Activated CD4-positive, alpha-beta T cell treated with anti-CD3 and anti-CD28 coated beads for 36 hours (primary cell): ENCODE measurements around the gene HCN3. TPM values are rescaled to one million over a fixed set of nuclear protein-coding genes. Genes with fewer than 3 reads are reported as not detected.

Source experiments
- ATAC-seq: fragments of 200-7000 bp; cut with Tn5 transposase; one replicate; pipeline ENCODE4 v1.10.0; 2021; ENCODE audit warnings: mild to moderate bottlenecking, moderate library complexity
- CTCF ChIA-PET: fragments of 350-600 bp; sonication (Branson Sonifier 250); formaldehyde crosslinking; loops from one replicate; lab custom pipeline; 2021; ENCODE audit warnings: antibody characterized with exemption; lab: Charles Lee
- POLR2A ChIA-PET: fragments of 350-600 bp; sonication (Branson Sonifier 250); formaldehyde crosslinking; loops from one replicate; lab custom pipeline; 2021; ENCODE audit warnings: antibody characterized with exemption, inconsistent platforms; lab: Charles Lee
- DNase-seq: peaks from one replicate; pipeline ENCODE4 v3.0.0-alpha.2; 2020
- H3K27ac Mint-ChIP-seq: one replicate; pipeline ENCODE4 v1.8.0; 2021; ENCODE audit warnings: mixed read lengths
- H3K27me3 Mint-ChIP-seq: one replicate; pipeline ENCODE4 v1.8.0; 2021; ENCODE audit warnings: mixed read lengths
- H3K36me3 Mint-ChIP-seq: one replicate; pipeline ENCODE4 v1.8.0; 2021; ENCODE audit warnings: low read depth, mixed read lengths
- H3K4me1 Mint-ChIP-seq: one replicate; pipeline ENCODE4 v1.8.0; 2021; ENCODE audit warnings: mixed read lengths
- H3K4me3 Mint-ChIP-seq: one replicate; pipeline ENCODE4 v1.8.0; 2021; ENCODE audit warnings: mild to moderate bottlenecking, moderate library complexity, mixed read lengths
- H3K9me3 Mint-ChIP-seq: one replicate; pipeline ENCODE4 v1.8.0; 2021; ENCODE audit warnings: low read depth, mixed read lengths
- intact Hi-C, 2 experiments: fragments of 100-400 bp; cut with DNase I in 1 of 2; cut with micrococcal nuclease in 1 of 2; formaldehyde crosslinking; loops; one replicate each; pipeline versions ENCODE4 v1.14.2 to v1.15.1; 2022 to 2024; cut with DNase I, micrococcal nuclease
- total RNA-seq, 2 experiments: library from RNA; stranded (reverse); gene quantifications; one replicate each; pipeline ENCODE4 v1.2.3, GENCODE V29; 2021

HCN3 gene
- total RNA-seq, 2 experiments from 2014 or later = 1.9 to 2.3 TPM

DNA sequence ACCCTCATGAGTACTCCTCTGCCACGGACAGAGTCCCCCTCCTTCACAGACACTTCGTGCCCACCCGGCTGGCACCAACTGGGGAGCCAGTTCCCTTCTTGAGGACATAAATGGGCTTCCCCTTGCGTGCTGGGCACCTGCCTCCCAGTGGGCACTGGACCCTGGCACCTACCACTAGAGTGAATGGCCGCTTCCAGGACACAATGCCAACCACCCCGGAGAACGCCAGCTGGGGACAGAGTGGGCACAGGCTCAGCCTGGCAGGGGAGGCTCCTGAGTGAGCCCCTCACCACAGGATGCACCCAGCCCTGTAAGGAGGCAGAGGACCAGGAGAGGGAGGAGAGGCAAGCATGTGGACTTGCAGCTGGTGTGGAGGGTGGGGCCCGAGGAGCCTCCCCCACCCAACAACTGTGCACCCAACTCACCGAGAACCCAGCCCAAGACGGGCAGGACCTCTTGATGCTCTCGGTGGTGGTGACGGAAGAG is 23.0 kb upstream of the HCN3 start:
- ChIA-PET CTCF (no interaction called here), POLR2A (no interaction called here)
- peaks cover 26% of the 10 kb centered on the region for H3K4me1 Mint-ChIP-seq
- H3K4me3 Mint-ChIP-seq = peak overlapping the region; percentile 73
- H3K27me3 Mint-ChIP-seq = no peaks in the 10 kb centered on the region
- peaks cover 22% of the 10 kb centered on the region for H3K36me3 Mint-ChIP-seq
- intact Hi-C loops = no loop called here
- H3K27ac Mint-ChIP-seq = peak overlapping the region; percentile 64
- no peak for DNase-seq
- H3K9me3 Mint-ChIP-seq = no peaks in the 10 kb centered on the region
- no peak for ATAC-seq

GRCh38 chr1:155254714-155255242 is 22.5 kb upstream of the HCN3 start:
- no peak for ATAC-seq
- intact Hi-C loops = loop anchor here in 1 of 2 experiments (1.0 kb wide), 4 partner anchors 19 to 70 kb away; partner anchors contain the start of genes CLK2, FDPS and HCN3
- Mint-ChIP-seq H3K27ac (peak overlapping the region; percentile 64), H3K4me3 (peak overlapping the region; percentile 73), H3K4me1 (peaks cover 26% of the 10 kb centered on the region), H3K9me3 (no peaks in the 10 kb centered on the region), H3K36me3 (peaks cover 24% of the 10 kb centered on the region), H3K27me3 (no peaks in the 10 kb centered on the region)
- ChIA-PET CTCF (interaction anchor here (0.9 to 1.1 kb wide), 3 partner anchors 29 to 210 kb away, joined by 3 to 4 read pairs (median 3); no protein-coding TSS in a partner anchor), POLR2A (interaction anchor here (0.6 to 1.3 kb wide), 2 partner anchors 15 to 100 kb away, joined by 3 read pairs; no protein-coding TSS in a partner anchor)
- DNase-seq = no peak

- peak within 1 kb of the TSS; percentile 76 for H3K27ac Mint-ChIP-seq
- DNase-seq (peak; percentile 90), ATAC-seq (peak; percentile 82)
- peak within 1 kb of the TSS; percentile 73 for H3K4me3 Mint-ChIP-seq
- CTCF ChIA-PET = interaction anchor here (0.9 to 1.1 kb wide), 3 partner anchors 30 to 210 kb away, joined by 3 to 4 read pairs (median 3); no protein-coding TSS in a partner anchor
- peaks cover 30% of the 10 kb centered on the region for H3K36me3 Mint-ChIP-seq
- no peaks in the 10 kb centered on the region for H3K9me3 Mint-ChIP-seq
- peaks cover 31% of the 10 kb centered on the region for H3K4me1 Mint-ChIP-seq
- H3K27me3 Mint-ChIP-seq = no peaks in the 10 kb centered on the region
- POLR2A ChIA-PET = interaction anchor here (0.6 to 1.3 kb wide), 4 partner anchors 15 to 100 kb away, joined by 3 read pairs; partner anchors contain the start of gene CLK2
- intact Hi-C loops = loop anchor here in 1 of 2 experiments (1.0 kb wide), 4 partner anchors 18 to 69 kb away; partner anchors contain the start of genes CLK2, FDPS and HCN3
Measured at GRCh38 chr1:155255243-155256007, 21.8 kb upstream of the HCN3 start, which contains the start of gene ENTREP3. Gene ENTREP3 (minus strand): TSS chr1:155255483. CDS start chr1:155254877, 606 bp downstream.

DNA sequence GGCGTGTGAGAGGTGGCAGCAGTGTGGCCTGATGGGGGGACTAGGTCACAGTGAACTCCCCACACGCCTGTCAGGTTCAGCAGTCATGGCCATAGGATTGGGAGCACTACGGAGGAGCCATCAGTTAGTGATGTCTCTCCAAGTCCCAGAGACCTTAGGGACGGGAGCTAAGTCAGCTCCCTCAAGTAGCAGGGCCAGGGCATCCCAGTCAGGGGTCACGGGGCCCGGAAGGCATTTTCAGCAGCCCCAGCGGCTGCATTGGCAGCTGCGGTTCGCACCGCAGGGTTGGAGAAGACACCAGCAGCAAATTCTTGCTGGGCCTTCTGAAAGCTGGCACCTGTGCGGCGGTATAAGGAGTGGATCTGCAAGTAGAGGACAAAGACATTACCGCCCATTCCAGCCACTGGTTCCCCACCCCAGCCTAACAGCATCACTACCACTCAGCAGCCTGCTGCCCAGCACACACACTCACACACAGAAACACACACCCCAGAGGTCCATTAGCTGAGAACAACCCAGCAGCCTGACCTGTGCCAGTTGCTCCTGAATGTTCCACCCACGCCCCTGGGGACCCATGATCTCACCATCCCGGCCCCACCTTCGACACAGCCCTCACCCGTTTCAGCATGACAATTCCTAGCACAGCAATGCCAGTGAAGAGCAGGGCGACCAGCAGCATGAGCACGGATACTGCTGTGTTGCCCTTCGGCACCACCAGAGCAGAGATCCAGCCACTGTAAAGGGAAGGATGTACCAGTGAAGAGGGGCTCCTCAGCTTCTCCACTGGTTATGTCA is 21.0 kb upstream of the HCN3 start:
- intact Hi-C loops = no loop called here
- Mint-ChIP-seq H3K4me3 (peak overlapping the region; percentile 73), H3K9me3 (no peaks in the 10 kb centered on the region), H3K27ac (peak overlapping the region; percentile 76), H3K36me3 (peaks cover 33% of the 10 kb centered on the region), H3K27me3 (no peaks in the 10 kb centered on the region), H3K4me1 (peaks cover 34% of the 10 kb centered on the region)
- ChIA-PET CTCF (interaction anchor here (0.7 to 1.1 kb wide), 2 partner anchors 31 to 331 kb away, joined by 3 read pairs; no protein-coding TSS in a partner anchor), POLR2A (interaction anchor here (1.3 kb wide), 2 partner anchors 16 to 17 kb away, joined by 3 read pairs; partner anchors contain the start of gene CLK2)
- no peak for DNase-seq
- no peak for ATAC-seq

DNA sequence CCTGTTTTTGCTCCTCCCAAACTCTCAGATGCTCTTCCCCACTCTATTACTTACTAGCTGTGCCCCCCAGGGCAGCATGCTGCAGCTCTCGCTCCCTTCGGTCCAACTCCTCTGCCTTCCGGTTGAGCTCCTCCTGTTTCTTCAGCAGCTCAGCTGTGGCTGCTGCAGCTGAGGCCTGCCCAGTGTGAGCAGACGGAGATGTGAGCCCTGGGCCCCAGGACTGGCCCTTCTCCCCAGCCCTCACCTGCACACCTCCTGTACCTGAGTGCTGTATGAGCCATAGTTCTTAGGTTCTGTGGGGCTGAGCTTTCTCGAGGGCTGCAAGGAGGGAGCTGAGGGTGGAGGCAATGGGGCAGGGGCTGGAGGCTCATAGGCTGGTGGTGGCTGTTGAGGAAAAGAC is 17.0 kb upstream of the HCN3 start:
- H3K27ac Mint-ChIP-seq = peak overlapping the region; percentile 91

GRCh38 chr1:155261493-155261851 is 15.8 kb upstream of the HCN3 start:
- ChIA-PET CTCF (interaction anchor here (0.5 to 4.4 kb wide), 7 partner anchors 10 to 696 kb away, joined by 3 to 47 read pairs (median 4); partner anchors contain the start of genes CLK2 and FDPS), POLR2A (interaction anchor here (0.5 to 1.8 kb wide), 7 partner anchors 10 to 281 kb away, joined by 3 to 10 read pairs (median 3); partner anchors contain the start of genes CLK2 and FDPS)

More for the DNA sequence above, 17.0 kb upstream of the HCN3 start:
- ChIA-PET CTCF (interaction anchor here (0.6 to 4.4 kb wide), 8 partner anchors 9 to 1197 kb away, joined by 3 to 47 read pairs (median 4); no protein-coding TSS in a partner anchor), POLR2A (interaction anchor here (0.8 to 2.1 kb wide), 3 partner anchors 9 to 63 kb away, joined by 4 to 7 read pairs (median 4); partner anchors contain the start of gene CLK2)
- peaks cover 69% of the 10 kb centered on the region for H3K36me3 Mint-ChIP-seq
- H3K9me3 Mint-ChIP-seq = no peaks in the 10 kb centered on the region
- intact Hi-C loops = loop anchor here (5.0 kb wide), 3 partner anchors 47 to 792 kb away; partner anchors contain the start of genes FDPS (in 1 of the 2), LAMTOR2 (in 1 of the 2), UBQLN4 (in 1 of the 2) and ZBTB7B (in 1 of the 2)
- no peak for DNase-seq
- no peak for ATAC-seq
- no peaks in the 10 kb centered on the region for H3K27me3 Mint-ChIP-seq
- H3K4me3 Mint-ChIP-seq = peak overlapping the region; percentile 98
- peaks cover 34% of the 10 kb centered on the region for H3K4me1 Mint-ChIP-seq

DNA sequence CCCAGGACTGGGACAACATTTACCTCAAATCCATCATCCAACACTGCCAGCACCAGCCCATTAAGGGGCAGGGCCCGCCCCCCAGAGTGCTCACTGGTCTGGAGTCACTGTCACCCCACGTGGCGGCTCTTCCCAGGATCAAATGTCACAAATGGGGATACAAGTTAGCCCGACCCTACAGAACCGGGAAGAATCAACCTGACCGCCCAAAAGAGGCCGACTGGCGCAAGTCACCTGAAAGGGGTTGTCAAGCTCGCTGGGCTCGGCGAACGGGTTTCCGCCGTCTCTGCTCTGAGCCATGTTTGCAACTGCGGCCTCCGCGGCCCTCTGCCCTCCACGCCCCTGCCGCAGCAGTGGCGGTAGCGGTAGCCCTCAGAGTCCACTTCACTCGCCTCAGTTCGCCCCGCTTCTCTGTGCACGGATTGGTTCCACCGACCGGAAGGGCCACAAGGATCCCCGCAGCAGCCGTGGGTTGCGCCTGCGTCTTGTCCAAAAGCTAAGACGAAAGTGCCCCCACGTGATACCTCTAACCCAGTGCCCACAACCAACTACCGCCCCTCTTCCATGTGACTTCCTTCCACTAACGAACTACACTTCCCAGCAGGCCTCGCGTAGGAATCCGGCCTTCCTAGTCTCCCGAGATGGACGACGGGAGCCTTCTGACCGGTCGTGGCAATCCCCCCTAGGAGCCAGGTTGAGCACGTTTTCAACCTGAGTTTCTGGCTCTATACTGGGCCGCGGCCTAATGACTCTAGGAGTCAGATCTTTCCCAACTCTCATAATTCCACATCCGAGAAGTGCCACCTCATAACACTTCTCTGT is 15.2 kb upstream of the HCN3 start, which contains the start of gene SCAMP3:
SCAMP3 (minus strand) TSS at position 509 of the 822 bp plus-strand sequence; CDS start at position 300, 209 bp downstream.
- Mint-ChIP-seq H3K27ac (peak within 1 kb of the TSS; percentile 91), H3K36me3 (peaks cover 73% of the 10 kb centered on the region), H3K4me1 (peaks cover 27% of the 10 kb centered on the region), H3K27me3 (no peaks in the 10 kb centered on the region), H3K9me3 (no peaks in the 10 kb centered on the region), H3K4me3 (peak within 1 kb of the TSS; percentile 98)
- intact Hi-C loops = loop anchor here (1.0 to 5.0 kb wide), 9 partner anchors 11 to 790 kb away; partner anchors contain the start of genes CLK2 (in 2 of the 2), FDPS (in 2 of the 2), LAMTOR2 (in 1 of the 2) and RIT1 (in 1 of the 2)
- ChIA-PET POLR2A (interaction anchor here (1.0 to 1.8 kb wide), 4 partner anchors 11 to 67 kb away, joined by 3 to 10 read pairs (median 3); partner anchors contain the start of genes CLK2 and FDPS), CTCF (interaction anchor here (0.7 to 4.4 kb wide), 5 partner anchors 10 to 326 kb away, joined by 3 to 47 read pairs (median 3); partner anchors contain the start of genes CLK2 and FDPS)
- DNase-seq (peak; percentile 93), ATAC-seq (peak; percentile 95)

More at GRCh38 chr1:155261493-155261851, 15.8 kb upstream of the HCN3 start:
- H3K36me3 Mint-ChIP-seq = peaks cover 74% of the 10 kb centered on the region
- H3K4me3 Mint-ChIP-seq = peak overlapping the region; percentile 98
- intact Hi-C loops = loop anchor here (5.0 kb wide), 3 partner anchors 46 to 791 kb away; partner anchors contain the start of genes FDPS (in 1 of the 2), LAMTOR2 (in 1 of the 2), UBQLN4 (in 1 of the 2) and ZBTB7B (in 1 of the 2)
- H3K4me1 Mint-ChIP-seq = peaks cover 27% of the 10 kb centered on the region
- peak overlapping the region; percentile 91 for H3K27ac Mint-ChIP-seq
- no peaks in the 10 kb centered on the region for H3K9me3 Mint-ChIP-seq
- DNase-seq (peak; percentile 53), ATAC-seq (peak; percentile 56)
- H3K27me3 Mint-ChIP-seq = no peaks in the 10 kb centered on the region

DNA sequence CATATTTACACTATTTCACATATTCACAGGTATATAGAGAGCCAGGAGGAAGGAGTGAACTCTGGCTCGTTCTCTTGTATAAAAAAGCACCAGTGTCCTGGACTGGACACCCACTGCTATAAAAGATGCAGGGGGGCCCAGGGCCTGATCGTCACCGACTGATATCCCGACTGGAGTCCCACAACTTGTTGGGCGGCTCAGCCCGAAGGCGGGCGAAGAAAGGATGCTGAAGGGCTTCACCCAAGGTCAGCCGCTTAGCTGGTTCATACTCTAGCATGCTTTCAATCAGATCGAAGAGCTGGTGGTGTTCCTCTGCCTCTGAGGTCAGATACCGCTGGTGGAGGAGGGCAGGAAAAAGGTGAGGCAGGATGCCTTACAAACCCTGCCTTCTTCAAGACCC is 14.2 kb upstream of the HCN3 start:
- Mint-ChIP-seq H3K4me1 (peaks cover 27% of the 10 kb centered on the region), H3K36me3 (peaks cover 76% of the 10 kb centered on the region), H3K9me3 (no peaks in the 10 kb centered on the region), H3K27ac (peak overlapping the region; percentile 91), H3K27me3 (no peaks in the 10 kb centered on the region), H3K4me3 (no peak overlapping the region)
- DNase-seq = no peak
- POLR2A ChIA-PET = interaction anchor here (0.6 to 1.1 kb wide), 2 partner anchors 10 to 13 kb away, joined by 3 to 5 read pairs; no protein-coding TSS in a partner anchor
- intact Hi-C loops = loop anchor here (2.0 to 5.0 kb wide), 4 partner anchors 44 to 789 kb away; partner anchors contain the start of genes FDPS (in 1 of the 2), LAMTOR2 (in 1 of the 2), RIT1 (in 1 of the 2) and UBQLN4 (in 1 of the 2)
- no peak for ATAC-seq
- CTCF ChIA-PET = interaction anchor here (0.9 to 4.4 kb wide), 3 partner anchors 9 to 38 kb away, joined by 3 to 25 read pairs (median 13); partner anchors contain the start of gene CLK2

DNA sequence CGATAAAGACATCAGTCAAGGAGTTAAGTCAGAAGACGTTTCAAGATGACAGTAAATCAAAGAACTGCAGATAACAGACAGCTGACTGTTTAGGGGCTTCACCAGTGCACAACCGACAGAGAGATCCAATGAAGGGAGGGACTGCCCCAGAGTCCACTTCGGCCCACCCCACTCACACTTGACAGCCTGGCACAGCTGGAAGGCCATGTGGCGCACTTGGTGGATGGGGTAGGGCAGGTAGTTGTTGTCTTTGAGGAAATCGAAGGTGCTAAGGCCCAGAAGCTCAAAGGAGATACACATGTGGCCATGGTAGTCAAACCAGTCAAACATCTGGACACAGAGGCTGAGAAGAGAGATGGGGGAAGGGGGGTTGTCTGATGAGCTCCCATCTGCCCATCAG is 10.7 kb upstream of the HCN3 start:
- POLR2A ChIA-PET = interaction anchor here (0.6 kb wide), 1 partner anchor 17 kb away, joined by 3 read pairs; no protein-coding TSS in a partner anchor

More for the DNA sequence above, 10.7 kb upstream of the HCN3 start:
- no peaks in the 10 kb centered on the region for H3K27me3 Mint-ChIP-seq
- H3K36me3 Mint-ChIP-seq = peaks cover 86% of the 10 kb centered on the region
- DNase-seq = no peak
- H3K4me3 Mint-ChIP-seq = no peak overlapping the region
- peak overlapping the region; percentile 47 for H3K27ac Mint-ChIP-seq
- CTCF ChIA-PET = interaction anchor here (1.1 to 4.4 kb wide), 4 partner anchors 9 to 73 kb away, joined by 5 to 25 read pairs (median 5); no protein-coding TSS in a partner anchor
- no peaks in the 10 kb centered on the region for H3K9me3 Mint-ChIP-seq
- intact Hi-C loops = no loop called here
- H3K4me1 Mint-ChIP-seq = peaks cover 21% of the 10 kb centered on the region
- ATAC-seq = no peak
